Transverse colon (tissue), 4 donors: ENCODE measurements around the gene NBEA. TPM values are rescaled to one million over a fixed set of nuclear protein-coding genes. Genes with fewer than 3 reads are reported as not detected.

Source experiments
- DNase-seq: peaks from one replicate; pipeline ENCODE4 v3.0.0-alpha.2; 2019
- H3K27ac ChIP-seq, 4 donors: fragments of 200-600 bp; sonication (generic); 2 replicates each; pipeline ENCODE4 v1.5.1; 2016 to 2018; ENCODE audit warnings: inconsistent platforms in 4 of 4
- H3K27me3 ChIP-seq: fragments of 200-600 bp; sonication (generic); 2 replicates; pipeline ENCODE4 v1.5.1; 2017; ENCODE audit warnings: inconsistent platforms
- H3K36me3 ChIP-seq, 4 donors: fragments of 200-600 bp; sonication (generic); 2 replicates each; pipeline ENCODE4 v1.5.1; 2017 to 2019; ENCODE audit warnings: inconsistent platforms in 4 of 4
- H3K4me1 ChIP-seq, 4 donors: fragments of 200-600 bp; sonication (generic); 2 replicates each; pipeline ENCODE4 v1.5.1; 2017 to 2020; ENCODE audit warnings: inconsistent platforms in 4 of 4
- H3K4me3 ChIP-seq, 4 donors: fragments of 200-600 bp; sonication (generic); 1 replicate in 1 of 4; 2 replicates in 3 of 4; pipeline versions ENCODE4 v1.5.1 to v1.6.1; 2017 to 2019; ENCODE audit warnings: inconsistent platforms in 4 of 4
- H3K9me3 ChIP-seq, 2 donors: fragments of 200-600 bp; sonication (generic); 2 replicates each; pipeline ENCODE4 v1.5.1; 2017 to 2019; ENCODE audit warnings: inconsistent platforms in 2 of 2
- CTCF ChIP-seq, 5 experiments: fragments of 200-600 bp in 3 of 5; fragments of 450-650 bp in 2 of 5; sonication (generic) in 3 of 5; IDR thresholded peaks; 1 replicate in 2 of 5; 2 replicates in 3 of 5; pipeline ENCODE4 v1.5.1; 2016 to 2017; ENCODE audit warnings: antibody characterized with exemption in 5 of 5, inconsistent platforms in 3 of 5, mild to moderate bottlenecking in 2 of 5, moderate library complexity in 1 of 5
- EP300 ChIP-seq: sonication (generic); formaldehyde crosslinking; IDR thresholded peaks from one replicate; pipeline ENCODE4 v1.6.1; 2017; ENCODE audit warnings: antibody characterized with exemption, low read depth
- POLR2A ChIP-seq: fragments of 450-650 bp; IDR thresholded peaks from one replicate; pipeline ENCODE4 v1.6.1; 2016; ENCODE audit warnings: antibody characterized with exemption, mild to moderate bottlenecking, moderate library complexity
- POLR2AphosphoS5 ChIP-seq, 3 donors: sonication (generic); formaldehyde crosslinking; IDR thresholded peaks; one replicate each; pipeline ENCODE4 v1.6.1; 2016; ENCODE audit warnings: antibody characterized with exemption in 3 of 3
- WGBS, 2 donors: methylation state at CpG; one replicate each; pipeline ENCODE4 v1.1.5; 2018; ENCODE audit warnings: low coverage in 1 of 2; 5-methylcytosine and 5-hydroxymethylcytosine counted together
- in situ Hi-C, 4 donors: fragments of 200-750 bp; cut with MboI; loops; one replicate each; pipeline versions ENCODE4 v1.15.0 to v1.15.1; 2017; ENCODE audit warnings: low sequenced_read_pairs in 3 of 4, low pct_ligation_motif_present in 1 of 4, low pct_unique_long_range_greater_than_20kb in 1 of 4
- intact Hi-C: fragments of 100-400 bp; cut with DNase I; formaldehyde crosslinking; loops from one replicate; pipeline ENCODE4 v1.15.1; 2023; ENCODE audit warnings: low total_unique reads
- total RNA-seq, 4 donors: library from RNA; depleted of rRNA; stranded (reverse); fragments of >200 nt; gene quantifications; one replicate each; pipeline ENCODE4 v1.1.0, GENCODE V29; 2016

Gene NBEA
- total RNA-seq, 4 donors from 2014 or later, result 8.2 to 21.1 (median 12.5) TPM

- no peak overlapping the region for H3K4me3 ChIP-seq
- no peaks in the 10 kb centered on the region for H3K36me3 ChIP-seq
- H3K4me1 ChIP-seq, result no peaks in the 10 kb centered on the region
- TF ChIP-seq CTCF (IDR thresholded peaks at IDR 0.05), result no peak
- no peak for TF ChIP-seq POLR2A
- 80 to 84% methylated on average over 4 to 7 of the region's 7 CpGs for WGBS, 2 donors
- no peak overlapping the region for H3K27ac ChIP-seq
- H3K9me3 ChIP-seq, result no peaks in the 10 kb centered on the region
- H3K27me3 ChIP-seq, result no peaks in the 10 kb centered on the region
- in situ Hi-C loops, result no loop called here
- no peak for DNase-seq
- intact Hi-C loops, result no loop called here
These were observed 704.1 kb downstream of the NBEA start for GRCh38 chr13:35646056-35646774.

GRCh38 chr13:35648201-35648600 is 706.1 kb downstream of the NBEA start:
- Histone ChIP-seq H3K27me3 (no peaks in the 10 kb centered on the region), H3K4me3 (no peak overlapping the region), H3K4me1 (no peaks in the 10 kb centered on the region), H3K27ac (no peak overlapping the region), H3K36me3 (no peaks in the 10 kb centered on the region), H3K9me3 (no peaks in the 10 kb centered on the region)
- TF ChIP-seq POLR2A (no peak), CTCF (IDR thresholded peaks at IDR 0.05) (no peak), EP300 (no peak), POLR2AphosphoS5 (IDR thresholded peaks at IDR 0.05) (no peak)
- in situ Hi-C loops (no loop called here), intact Hi-C loops (no loop called here)
- WGBS, 2 donors, result 56 to 65% methylated on average over 4 of the region's 4 CpGs
- DNase-seq, result no peak

GRCh38 chr13:35649162-35649561 is 707.1 kb downstream of the NBEA start:
- Histone ChIP-seq H3K9me3 (no peaks in the 10 kb centered on the region), H3K36me3 (no peaks in the 10 kb centered on the region), H3K4me1 (no peaks in the 10 kb centered on the region), H3K27me3 (no peaks in the 10 kb centered on the region), H3K4me3 (no peak overlapping the region), H3K27ac (no peak overlapping the region)
- intact Hi-C loops (no loop called here), in situ Hi-C loops (no loop called here)
- no peak for DNase-seq
- 71 to 77% methylated on average over 4 of the region's 4 CpGs for WGBS, 2 donors
- TF ChIP-seq CTCF (IDR thresholded peaks at IDR 0.05) (no peak), POLR2AphosphoS5 (IDR thresholded peaks at IDR 0.05) (no peak), POLR2A (no peak), EP300 (no peak)

GRCh38 chr13:35659796-35660195 is 717.7 kb downstream of the NBEA start:
- H3K4me1 ChIP-seq, result no peaks in the 10 kb centered on the region
- H3K4me3 ChIP-seq, result no peak overlapping the region
- H3K27me3 ChIP-seq, result no peaks in the 10 kb centered on the region
- DNase-seq, result no peak
- whole genome bisulfite sequencing, 2 donors, result 90 to 92% methylated on average over 3 to 4 of the region's 4 CpGs
- no peaks in the 10 kb centered on the region for H3K9me3 ChIP-seq
- intact Hi-C loops, result no loop called here
- in situ Hi-C loops, result no loop called here
- H3K36me3 ChIP-seq, result no peaks in the 10 kb centered on the region
- no peak overlapping the region for H3K27ac ChIP-seq
- TF ChIP-seq EP300 (no peak), POLR2A (no peak), CTCF (IDR thresholded peaks at IDR 0.05) (no peak), POLR2AphosphoS5 (IDR thresholded peaks at IDR 0.05) (no peak)
